Mesenteric fat pad (tissue), 1 donor: ENCODE data around the gene ZNHIT6. TPM values are rescaled to one million over a fixed set of nuclear protein-coding genes. Genes with fewer than 3 reads are reported as not detected.

ENCODE experiments used
- DNase-seq: peaks from one replicate; pipeline ENCODE4 v3.0.0-alpha.2; 2020; ENCODE audit warnings: low spot score
- total RNA-seq: library from RNA; stranded (reverse); fragmentation: NEBNext Ultra II Directional; extraction: Animal tissue kit (Norgen Biotek cat#: 25700); gene quantifications from one replicate; pipeline ENCODE4 v1.2.1, GENCODE V29; 2021
- donor health status: DM: yes; HTN: yes; CAD: no.

ZNHIT6 gene
- total RNA-seq, 1 donor from 2014 or later = 15.9 TPM

DNA sequence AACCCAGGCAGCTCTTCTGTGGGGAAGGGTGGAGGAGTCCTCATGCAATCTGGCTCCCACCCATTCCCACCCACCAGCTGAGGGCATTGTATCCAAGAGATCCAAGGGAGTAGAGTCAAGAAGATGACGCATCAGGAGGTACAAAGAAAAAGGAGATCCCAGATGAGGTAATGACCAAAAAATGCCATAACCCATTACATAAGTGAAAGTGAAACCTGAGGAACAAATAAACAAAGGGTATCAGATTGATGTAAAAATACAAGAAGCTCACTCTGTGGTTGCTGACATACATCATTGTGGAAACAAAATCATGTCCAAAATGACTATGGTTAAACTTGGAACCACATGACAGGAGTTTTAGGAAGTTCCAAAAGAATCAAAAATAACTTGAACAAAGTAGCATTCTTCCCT, 85.2 kb downstream of the ZNHIT6 start:
- DNase-seq = no peak

- DNase-seq = no peak
Observed at GRCh38 chr1:85621430-85621829, 86.8 kb downstream of the ZNHIT6 start.

- DNase-seq = no peak
Observed at GRCh38 chr1:85617633-85618100, 90.6 kb downstream of the ZNHIT6 start.

DNA sequence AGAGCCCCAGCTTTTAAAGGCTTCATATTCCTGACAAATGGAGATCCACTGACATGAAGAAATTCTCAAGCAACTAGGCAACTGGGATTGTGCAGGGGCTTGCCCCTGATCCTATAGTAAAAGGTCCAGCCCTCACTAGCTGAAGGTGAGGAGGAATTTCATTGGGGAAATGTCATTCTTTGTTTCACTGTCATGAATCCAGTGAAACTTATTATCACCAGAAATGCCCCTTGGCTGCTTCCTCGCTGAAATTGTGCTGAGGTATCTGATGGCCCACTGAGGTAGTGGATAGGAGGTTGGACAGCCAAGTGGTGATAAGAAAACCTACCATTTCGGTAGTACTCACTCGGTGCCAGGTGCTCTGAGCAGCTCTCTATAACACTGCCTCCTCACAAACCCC, 91.5 kb downstream of the ZNHIT6 start:
- no peak for DNase-seq

DNA sequence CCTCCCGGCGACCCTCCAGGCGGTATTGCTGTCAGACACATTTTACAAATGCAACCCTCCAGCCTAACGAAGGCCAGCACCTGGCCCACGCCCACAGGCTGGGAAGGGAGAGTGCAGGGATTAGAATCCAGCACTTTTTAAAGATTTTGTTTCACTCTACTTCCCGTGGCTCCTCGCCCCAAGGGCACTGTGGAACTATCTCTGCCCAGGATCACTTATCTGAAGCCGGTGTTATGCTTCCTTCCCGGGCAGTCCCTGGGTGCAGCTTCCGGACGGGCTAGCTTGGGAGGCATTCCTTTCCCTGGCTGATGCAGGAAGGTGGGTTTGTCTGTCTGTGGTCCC, 91.9 kb downstream of the ZNHIT6 start:
- no peak for DNase-seq

DNA sequence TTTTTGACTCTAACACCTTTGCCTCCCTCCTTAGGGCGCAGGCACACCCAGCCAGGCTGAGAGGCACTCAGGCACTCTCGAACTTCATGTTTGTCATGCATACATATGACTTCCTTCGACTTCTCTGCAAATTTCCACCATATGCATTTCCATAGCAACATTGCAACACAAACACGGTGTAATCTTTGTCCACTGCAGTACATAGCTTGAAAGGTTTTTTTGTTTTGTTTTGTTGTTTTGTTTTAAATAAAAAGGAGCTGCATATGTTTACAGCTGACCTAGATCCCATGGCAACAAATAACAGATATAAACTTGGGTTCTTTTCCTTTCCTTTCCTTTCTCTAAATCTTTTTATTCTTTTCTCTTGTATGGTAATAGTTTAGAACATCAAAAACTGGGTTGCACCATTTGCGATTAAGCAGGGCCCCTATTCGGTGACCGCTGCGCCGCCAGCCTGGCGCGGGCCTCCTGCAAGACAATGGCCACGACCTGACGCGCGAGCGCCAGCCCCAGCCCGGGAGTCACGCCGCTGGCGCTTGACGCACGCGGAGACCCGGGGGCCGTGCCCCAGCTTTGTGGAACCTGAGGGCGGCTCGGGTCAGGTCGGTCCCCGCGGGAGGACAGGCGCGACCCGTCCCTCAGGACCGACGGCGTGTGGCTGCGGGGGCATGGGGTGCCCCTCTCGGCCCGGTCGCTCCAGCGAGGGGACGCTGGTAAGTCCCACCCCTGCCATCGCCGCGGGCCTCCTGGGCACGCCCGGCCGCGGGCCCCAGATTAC, 92.5 kb downstream of the ZNHIT6 start:
- DNase-seq = no peak

DNA sequence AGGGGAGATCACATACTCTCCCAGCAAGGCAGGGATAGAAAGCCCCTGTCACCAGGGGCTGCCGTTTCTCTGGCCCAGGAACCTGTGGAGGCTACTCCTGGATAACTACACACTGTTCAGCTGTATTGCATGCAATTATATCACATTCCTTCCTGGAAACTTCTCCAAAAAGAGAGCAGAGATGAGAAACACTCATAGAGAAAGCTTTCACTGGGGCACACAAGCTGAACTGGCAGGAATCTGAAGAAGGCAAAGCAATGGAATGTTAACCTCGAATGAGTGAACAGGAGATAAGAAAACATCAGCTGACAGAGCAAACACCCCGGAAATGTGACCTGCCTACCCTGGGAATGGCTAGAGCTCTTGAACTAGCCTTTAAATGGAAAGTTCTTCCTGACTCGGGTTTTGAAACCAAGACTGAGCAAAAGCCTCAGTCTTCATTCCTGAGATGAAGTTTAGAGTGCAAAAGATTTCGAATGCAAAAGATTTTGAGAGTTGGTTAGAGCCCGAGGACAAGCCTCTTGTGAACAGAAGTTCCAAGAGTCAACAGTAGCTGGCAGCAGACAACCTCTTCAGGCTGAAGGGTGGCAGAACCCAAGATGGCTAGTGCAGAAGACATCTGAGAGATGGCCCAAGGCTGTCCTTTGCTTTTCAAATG, 95.4 kb downstream of the ZNHIT6 start:
- no peak for DNase-seq

DNA sequence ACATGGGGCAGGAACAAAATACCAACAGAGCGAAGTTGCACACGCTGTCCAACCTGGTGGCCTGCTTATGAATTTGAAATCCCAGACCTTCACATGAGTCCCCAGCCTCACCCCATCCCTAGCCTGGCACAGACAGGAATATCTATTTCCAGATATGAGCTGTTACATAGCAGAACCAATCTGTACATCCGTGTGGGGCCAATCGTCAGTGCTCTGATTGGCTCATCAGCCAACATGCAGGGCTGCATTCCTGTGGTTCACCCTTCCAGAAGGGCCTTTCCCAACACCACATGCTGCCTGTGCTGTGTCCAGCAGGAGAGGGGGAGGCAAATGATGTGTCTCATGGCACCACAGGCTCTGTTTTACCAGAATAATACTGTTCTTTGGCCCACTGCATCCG, 96.4 kb downstream of the ZNHIT6 start:
- DNase-seq = no peak

- no peak for DNase-seq
Observed at GRCh38 chr1:85611425-85611824, 96.8 kb downstream of the ZNHIT6 start.

GRCh38 chr1:85609976-85610375, 98.3 kb downstream of the ZNHIT6 start:
- DNase-seq = no peak

- DNase-seq = no peak
Observed at GRCh38 chr1:85608851-85609250, 99.4 kb downstream of the ZNHIT6 start.

DNA sequence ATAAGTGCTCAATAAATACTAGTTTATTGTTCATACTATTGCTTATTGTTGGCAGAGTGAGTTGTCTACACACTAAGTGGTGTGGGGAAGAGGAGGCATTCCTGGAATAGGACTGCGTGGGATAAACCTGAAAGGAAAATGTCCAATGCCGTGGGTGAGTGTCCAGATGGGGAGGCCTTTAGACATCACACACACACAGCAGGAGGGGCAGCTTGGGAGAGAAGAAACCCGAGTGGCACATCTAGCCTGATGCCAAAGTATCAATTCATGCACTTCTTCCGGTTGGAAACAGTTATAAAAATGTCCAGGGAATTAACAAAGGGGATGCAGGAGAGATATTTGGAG, 100.3 kb downstream of the ZNHIT6 start:
- no peak for DNase-seq

- no peak for DNase-seq
Observed at GRCh38 chr1:85607126-85607920, 100.9 kb downstream of the ZNHIT6 start.

DNA sequence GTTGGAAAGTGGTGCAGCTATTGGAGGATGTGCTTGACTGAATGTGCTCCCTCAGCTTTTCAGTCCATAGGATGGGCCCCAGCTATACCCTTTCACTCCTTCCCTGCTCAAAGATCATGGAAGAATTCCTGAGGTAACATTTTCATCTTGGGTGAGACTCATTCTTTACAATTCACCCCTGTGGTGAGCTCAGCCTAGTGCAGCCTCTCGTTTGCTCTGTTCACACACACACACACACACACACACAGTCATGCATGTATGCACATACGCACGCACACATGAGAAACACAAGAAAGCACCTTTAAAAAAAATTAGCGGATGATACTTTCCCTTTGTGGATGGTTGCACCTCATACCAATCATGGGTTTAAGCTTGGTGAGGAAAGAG, 101.8 kb downstream of the ZNHIT6 start:
- DNase-seq = no peak

- DNase-seq = no peak
Observed at GRCh38 chr1:85605484-85606413, 102.5 kb downstream of the ZNHIT6 start.

GRCh38 chr1:85604298-85604997, 103.8 kb downstream of the ZNHIT6 start:
- DNase-seq = no peak

- DNase-seq = no peak
Observed at GRCh38 chr1:85603086-85603880, 105.0 kb downstream of the ZNHIT6 start.

DNA sequence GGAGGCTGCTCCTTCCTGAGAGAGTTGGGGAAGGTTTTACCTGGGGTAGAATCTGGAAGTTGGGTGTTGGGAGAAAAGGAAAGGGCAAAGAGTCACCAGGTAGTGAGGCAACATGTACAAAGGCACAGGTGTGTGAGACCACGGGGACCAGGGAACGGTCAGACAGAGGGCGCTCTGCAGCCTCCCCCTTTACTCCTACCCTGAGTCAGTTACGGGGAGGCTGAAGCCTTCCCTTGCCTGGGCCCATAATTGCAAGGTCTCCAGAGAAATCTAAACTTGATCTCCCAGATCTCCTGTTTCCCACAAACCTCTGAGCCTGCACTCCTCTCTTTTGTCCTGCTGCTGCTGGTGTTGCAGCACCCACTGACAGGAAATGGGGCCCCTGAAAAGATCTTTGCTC, 105.7 kb downstream of the ZNHIT6 start:
- no peak for DNase-seq

- no peak for DNase-seq
Observed at GRCh38 chr1:85601901-85602300, 106.3 kb downstream of the ZNHIT6 start.

- no peak for DNase-seq
Observed at GRCh38 chr1:85599681-85600080, 108.6 kb downstream of the ZNHIT6 start.
